Femur (tissue), 1 donor: Measurements from ENCODE around the gene A2M.
"Not testable (repeated sequence)": the region's sequence is repeated elsewhere in the genome, so short reads cannot be mapped to it uniquely, and the experiment has no call there.

ENCODE experiments used
- DNase-seq: peaks from one replicate; pipeline ENCODE4 v3.0.0-alpha.2; 2017

Gene A2M

DNA sequence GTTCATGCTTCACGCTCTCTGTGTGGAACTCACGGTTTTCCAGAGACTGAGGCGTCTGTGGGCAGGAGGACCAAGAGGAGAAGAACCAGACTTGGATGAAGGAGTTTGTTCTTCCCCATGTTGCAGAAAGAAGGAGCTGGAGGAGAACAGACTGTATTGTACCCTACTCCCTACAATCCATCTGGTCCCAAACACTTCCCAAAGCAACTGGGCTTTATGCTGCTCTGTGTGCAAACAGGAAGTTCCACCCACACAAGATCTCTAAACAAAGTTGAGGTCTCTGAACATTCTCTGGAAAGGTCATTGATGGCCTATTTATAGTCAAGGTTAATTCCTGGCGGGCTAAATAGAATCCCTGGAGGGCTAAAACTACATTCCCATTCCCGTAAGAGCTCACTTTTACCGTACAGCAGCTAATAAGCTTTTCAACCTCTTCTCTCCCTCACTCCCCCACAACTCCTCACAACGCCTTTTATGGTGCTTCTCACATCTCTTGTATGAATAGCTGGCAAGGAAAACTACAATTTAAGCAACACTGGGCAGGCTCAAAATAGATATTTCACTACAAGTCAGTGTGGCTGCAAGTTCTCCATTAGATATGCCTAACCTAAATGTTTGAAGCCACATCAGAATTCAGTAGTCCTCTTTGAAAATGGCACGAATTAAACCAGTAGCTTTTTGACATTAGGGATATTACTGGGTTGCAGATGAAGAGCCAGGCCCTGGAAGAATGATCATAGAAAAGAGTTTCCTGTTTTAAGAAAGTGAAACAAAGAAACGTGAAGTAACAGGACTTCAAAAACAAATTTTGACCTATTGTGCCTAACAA is at the start of gene A2M:
TSS of gene A2M (minus strand) at position 189 of the 829 bp plus-strand sequence. CDS start at position 119, 70 bp downstream.
- peak; percentile 37 for DNase-seq

- DNase-seq: no peak
These were observed 47.7 kb upstream of the A2M start for GRCh38 chr12:9163392-9163791.

DNA sequence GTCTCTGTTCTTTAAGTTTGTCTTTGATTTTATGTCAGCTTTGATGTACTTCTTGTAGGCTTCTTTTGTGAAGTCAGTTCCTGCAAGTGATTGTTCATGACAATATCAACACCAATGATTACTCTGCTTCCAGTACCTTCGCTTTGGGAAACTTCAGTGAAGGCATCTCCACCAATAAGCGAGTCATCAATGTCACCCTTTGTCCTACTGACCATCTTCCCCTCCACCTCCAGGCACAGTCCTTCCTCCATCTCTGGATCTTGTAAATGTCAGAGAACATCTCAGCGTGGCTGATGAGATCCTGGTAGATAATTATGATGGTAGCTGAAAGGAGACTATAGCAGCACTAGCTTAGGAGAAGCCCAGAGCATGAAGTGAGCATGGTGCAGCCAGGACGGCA is 40.4 kb upstream of the A2M start:
- DNase-seq: no peak

DNA sequence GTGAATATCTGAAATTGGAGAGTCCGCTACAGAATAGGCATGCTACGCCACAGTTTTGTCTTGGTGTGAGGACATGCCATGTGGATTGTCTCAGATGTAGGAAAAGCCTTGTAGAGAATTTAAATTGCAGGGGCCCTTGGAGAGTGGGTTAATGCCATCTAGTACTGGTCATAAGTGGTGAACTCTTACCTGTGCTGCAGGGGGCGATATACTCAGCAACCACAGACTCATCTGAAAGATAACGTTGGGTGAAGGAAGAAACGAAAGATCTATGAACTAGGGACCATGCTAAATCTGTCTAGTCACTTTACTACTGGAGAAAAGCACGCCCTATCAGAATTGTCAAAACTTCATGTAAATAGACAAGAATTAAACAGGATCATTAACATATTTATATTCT is 33.7 kb upstream of the A2M start:
- DNase-seq: no peak

DNA sequence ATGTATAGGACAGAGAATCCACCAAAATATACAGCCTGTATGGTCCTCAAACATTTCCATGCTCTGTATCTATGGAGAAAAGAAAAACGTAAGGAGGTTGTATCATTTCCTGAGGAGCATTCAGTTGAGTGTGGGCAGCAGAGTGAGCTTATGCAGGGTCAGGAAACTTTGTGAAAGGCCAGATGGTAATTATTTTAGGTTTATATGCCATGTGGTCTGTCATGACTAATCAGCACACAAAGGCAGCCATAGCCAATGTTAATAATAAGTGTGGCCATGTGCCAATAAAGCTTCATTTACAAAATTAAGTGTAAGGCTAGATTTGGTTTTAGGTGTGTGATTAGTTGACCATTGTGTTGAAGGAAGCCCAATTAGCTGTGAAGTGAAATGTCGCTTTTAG is 33.2 kb upstream of the A2M start:
- no peak for DNase-seq

DNA sequence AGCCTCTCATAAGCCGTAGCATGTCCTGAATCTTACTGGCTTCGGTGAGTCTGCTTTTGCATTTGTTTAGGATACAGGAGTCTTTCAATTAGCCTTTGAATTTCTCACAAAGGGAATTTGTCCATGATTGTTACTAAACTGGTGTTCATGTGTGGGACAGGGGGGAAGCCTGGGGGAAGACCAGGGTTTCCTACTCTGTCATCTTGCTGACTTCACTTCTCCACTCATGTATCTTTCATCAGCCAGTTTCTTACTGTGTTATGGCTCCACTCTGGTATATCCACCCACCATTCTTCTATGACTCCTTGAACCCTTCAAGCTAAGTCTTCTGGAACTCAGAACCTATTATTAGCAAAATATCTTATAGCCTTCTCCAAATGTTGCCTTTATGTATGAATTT is 31.7 kb upstream of the A2M start:
- DNase-seq: no peak

DNA sequence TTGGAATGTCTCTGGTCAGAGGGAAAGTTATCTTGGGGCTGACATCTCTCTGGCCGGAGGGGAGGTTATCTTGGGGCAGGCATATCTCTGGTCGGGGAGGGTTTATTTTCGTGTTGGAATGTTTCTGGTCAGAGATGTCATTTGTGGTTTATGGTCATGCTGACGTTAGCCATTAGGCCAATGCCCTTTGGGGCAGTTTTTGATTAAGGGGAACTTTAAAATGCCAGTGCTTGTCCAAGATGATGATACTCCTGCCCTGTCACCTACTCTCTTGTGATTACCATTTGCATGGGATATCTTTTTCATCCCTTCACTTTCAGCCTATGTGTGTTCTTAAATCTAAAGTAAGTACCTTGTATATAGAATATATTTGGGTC is 29.0 kb upstream of the A2M start:
- no peak for DNase-seq

- no peak for DNase-seq
These were observed 28.4 kb upstream of the A2M start for GRCh38 chr12:9143929-9144729.

DNA sequence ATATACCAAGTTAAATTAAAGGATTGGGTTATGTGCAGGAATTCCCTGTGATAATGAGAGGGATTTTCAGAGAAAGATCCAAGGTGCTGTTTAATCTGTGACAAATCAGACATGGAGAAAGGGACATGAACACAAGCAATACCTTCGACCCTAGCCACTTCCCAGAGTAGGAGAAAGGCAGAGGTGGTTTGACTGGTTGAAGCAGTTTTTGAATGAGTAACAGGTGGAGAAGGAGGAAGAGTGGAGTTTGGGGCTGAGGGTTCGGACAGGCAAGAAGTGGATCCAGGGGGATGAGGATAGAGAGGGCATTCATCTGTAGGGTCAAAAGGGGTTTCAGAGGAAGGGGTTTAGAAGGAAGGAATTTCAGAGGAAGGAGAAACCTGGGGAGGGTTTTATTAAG is 27.4 kb upstream of the A2M start:
- DNase-seq: no peak

GRCh38 chr12:9139588-9140290 is 24.0 kb upstream of the A2M start:
- not testable (repeated sequence) for DNase-seq

- no peak for DNase-seq
These were observed 20.2 kb upstream of the A2M start for GRCh38 chr12:9135903-9136310.

- no peak for DNase-seq
These were observed 19.4 kb upstream of the A2M start for GRCh38 chr12:9134981-9135628.

DNA sequence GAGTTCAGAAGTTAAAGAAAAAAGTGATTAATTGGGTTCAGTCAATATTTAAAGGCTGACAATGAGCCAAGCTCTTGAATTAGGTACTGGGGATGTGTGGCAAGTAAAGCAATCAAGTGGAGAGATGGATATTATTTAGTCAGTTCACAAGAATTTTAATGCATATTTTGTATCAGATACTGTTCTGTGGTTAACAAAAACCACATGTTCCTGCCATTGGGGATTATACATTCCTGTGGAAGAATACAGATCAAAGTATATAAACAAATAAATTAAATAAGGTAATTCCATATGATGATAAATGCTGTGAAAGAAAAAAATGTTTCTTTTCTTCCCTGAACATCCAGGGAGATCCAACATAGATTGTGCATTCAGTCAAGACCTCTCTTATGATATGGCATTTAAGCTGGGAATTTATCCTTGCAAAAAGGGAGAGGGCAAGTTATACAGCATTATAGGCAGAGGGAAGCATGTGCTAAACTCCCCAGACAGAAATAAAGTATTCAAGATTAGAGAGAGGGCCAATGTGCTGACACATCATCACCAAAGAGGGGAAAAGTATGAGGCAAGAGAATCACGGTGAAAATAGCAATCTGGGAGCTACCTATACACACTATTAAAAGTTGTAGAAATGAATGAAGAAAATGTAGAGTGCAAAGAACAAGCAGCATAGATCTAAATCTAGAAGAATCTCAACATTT is 17.6 kb upstream of the A2M start:
- DNase-seq: no peak

GRCh38 chr12:9132008-9132535 is 16.4 kb upstream of the A2M start:
- DNase-seq: no peak

GRCh38 chr12:9130244-9130643 is 14.5 kb upstream of the A2M start:
- DNase-seq: no peak

DNA sequence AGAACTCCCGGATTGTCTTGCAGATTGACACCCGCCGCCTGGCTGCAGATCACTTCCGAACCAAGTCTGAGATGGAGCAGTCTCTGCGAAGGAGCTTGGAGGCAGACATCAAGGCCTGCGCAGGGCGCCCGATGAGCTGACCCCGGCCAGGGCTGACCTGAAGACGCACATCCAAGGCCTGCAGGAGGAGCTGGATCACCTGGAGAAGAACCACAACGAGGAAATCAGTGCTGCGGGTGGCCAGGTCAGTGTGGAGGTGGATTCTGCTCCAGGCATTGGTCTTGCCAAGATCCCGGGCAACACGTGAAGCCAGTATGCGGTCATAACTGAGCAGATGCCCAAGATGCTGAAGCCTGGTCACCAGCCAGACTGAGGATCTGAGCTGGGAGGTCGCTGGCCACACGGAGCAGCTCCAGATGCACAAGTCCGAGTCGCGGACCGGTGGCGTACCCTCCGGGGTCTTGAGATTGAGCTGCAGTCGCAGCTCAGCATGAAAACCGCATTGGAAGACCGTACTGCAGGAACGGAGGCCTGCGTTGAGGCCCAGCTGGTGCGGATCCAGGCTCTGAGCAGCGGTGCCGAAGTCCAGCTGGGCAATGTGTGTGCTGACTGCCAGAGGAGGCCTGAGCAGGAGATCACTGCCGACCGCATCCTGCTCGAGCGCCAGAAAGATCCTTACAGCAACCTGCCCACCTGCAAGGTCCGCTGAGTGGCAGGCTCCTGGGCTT is 12.4 kb upstream of the A2M start:
- no peak for DNase-seq

GRCh38 chr12:9127484-9127883 is 11.8 kb upstream of the A2M start:
- DNase-seq: no peak

DNA sequence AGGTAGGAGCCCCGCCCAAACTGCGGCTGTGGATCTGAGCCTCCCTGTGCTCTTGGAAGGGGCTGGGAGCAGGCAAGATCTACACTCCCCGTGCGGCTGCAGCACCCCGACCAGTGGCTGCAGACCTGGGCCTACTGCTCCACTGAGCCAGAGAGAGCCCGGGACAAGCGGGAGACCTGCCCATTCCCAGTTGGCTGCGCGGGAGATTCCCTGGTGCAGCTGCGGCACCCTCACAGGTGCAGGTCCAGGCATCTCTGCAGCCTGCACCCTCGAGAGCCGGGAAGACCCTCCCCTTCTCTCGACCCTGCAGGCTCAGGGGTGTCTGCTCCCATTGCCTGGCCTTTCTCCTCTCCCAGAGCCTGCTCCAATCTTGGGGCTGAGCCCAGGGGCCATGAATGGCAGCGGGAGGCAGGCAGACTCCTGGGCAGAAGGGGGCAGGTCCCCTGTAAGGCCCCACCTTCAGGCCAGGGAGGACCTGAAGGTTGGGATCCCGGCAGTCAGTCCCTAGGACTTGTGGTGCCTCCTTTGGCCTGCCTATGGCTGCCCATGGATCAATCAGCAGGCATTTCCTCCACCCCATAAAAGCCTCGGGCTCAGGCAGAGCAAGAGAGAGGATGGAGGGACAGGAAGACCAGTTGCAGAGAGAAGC is 8.8 kb upstream of the A2M start:
- DNase-seq: no peak

DNA sequence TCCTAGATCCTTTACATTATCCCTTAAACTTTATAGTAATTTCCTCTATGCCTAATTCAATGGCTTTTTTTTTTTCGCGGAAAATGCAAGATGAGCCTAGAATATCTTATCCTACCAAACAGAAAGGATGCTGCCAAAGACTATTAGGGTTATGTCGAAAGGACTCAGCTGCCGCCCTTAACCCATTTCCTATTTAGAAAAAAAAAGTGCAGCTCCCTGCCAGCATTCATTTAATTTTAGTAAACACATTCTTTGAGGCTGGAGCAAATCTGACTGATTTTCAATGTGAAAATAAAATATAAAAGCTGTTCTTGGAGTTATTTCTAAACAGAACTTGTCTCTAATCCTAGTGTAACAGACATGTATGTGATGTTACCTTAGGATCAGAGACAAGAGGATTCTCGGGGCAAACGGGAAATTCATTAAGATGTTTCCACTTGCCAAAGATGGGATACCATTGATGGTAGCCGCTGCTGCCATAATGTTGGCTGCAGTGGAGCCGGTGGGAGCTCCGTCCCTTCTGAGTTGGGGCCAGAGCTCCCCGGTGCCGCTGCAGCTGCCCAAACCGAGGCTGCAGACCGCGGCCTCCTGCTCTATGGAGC is 8.2 kb upstream of the A2M start:
- no peak for DNase-seq

- DNase-seq: no peak
These were observed 6.4 kb upstream of the A2M start for GRCh38 chr12:9122091-9122609.
